OCI-LY1 (cell line): ENCODE data around the gene THUMPD3.

ENCODE experiments used
- H2AFZ ChIP-seq: fragments of 200-600 bp; sonication (generic), shearing (Covaris generic); 2 replicates; pipeline ENCODE4 v1.6.0; 2014; ENCODE audit warnings: antibody characterized with exemption, mild to moderate bottlenecking, low read length
- H3F3A ChIP-seq: fragments of 200-600 bp; sonication (generic), shearing (Covaris generic); 2 replicates; pipeline ENCODE4 v1.6.0; 2014; ENCODE audit warnings: mild to moderate bottlenecking, antibody characterized with exemption, low read length, moderate library complexity; ENCODE audit not compliant: insufficient read depth
- H3K27ac ChIP-seq: fragments of 200-600 bp; sonication (generic); 2 replicates; pipeline ENCODE4 v1.5.1; 2014; ENCODE audit warnings: low read length, mixed run types, mild to moderate bottlenecking, low read depth; ENCODE audit not compliant: poor library complexity, severe bottlenecking
- H3K27me3 ChIP-seq: fragments of 200-600 bp; sonication (generic); 2 replicates; pipeline ENCODE4 v1.6.0; 2014; ENCODE audit warnings: antibody characterized with exemption, mild to moderate bottlenecking, low read length, moderate library complexity; ENCODE audit not compliant: insufficient read depth
- H3K36me3 ChIP-seq: fragments of 200-600 bp; sonication (generic); 2 replicates; pipeline ENCODE4 v1.6.1; 2014; ENCODE audit warnings: mild to moderate bottlenecking, antibody characterized with exemption, low read length, moderate library complexity, mixed read lengths; ENCODE audit not compliant: insufficient read depth
- H3K4me1 ChIP-seq: fragments of 200-600 bp; sonication (generic); 2 replicates; pipeline ENCODE4 v1.5.1; 2014; ENCODE audit warnings: mild to moderate bottlenecking, low read length, moderate library complexity; ENCODE audit not compliant: insufficient read depth, severe bottlenecking
- H3K4me2 ChIP-seq: fragments of 200-600 bp; sonication (generic), shearing (Covaris generic); 2 replicates; pipeline ENCODE4 v1.6.1; 2014; ENCODE audit warnings: low read length
- H3K4me3 ChIP-seq: fragments of 200-600 bp; sonication (generic); 2 replicates; pipeline ENCODE4 v1.5.1; 2014; ENCODE audit warnings: low read length, low read depth, mild to moderate bottlenecking, mixed read lengths; ENCODE audit not compliant: poor library complexity, severe bottlenecking
- H3K79me2 ChIP-seq: fragments of 200-600 bp; shearing (Covaris generic); 2 replicates; pipeline ENCODE4 v1.6.1; 2016; ENCODE audit warnings: mixed run types, low read length, mixed read lengths; ENCODE audit not compliant: insufficient read depth
- H3K9ac ChIP-seq: fragments of 200-600 bp; sonication (generic), shearing (Covaris generic); 2 replicates; pipeline ENCODE4 v1.6.1; 2014; ENCODE audit warnings: mild to moderate bottlenecking, low read length, mixed read lengths
- H3K9me2 ChIP-seq: fragments of 200-600 bp; sonication (generic), shearing (Covaris generic); 2 replicates; pipeline ENCODE4 v1.6.1; 2014; ENCODE audit warnings: low read depth, mild to moderate bottlenecking, low read length, mixed read lengths
- H3K9me3 ChIP-seq: fragments of 200-600 bp; shearing (Covaris generic); 2 replicates; pipeline ENCODE4 v1.6.1; 2014; ENCODE audit warnings: low read length, mixed read lengths
- H4K20me1 ChIP-seq: fragments of 200-600 bp; sonication (generic), shearing (Covaris generic); 2 replicates; pipeline ENCODE4 v1.6.0; 2016; ENCODE audit warnings: mild to moderate bottlenecking, low read length; ENCODE audit not compliant: insufficient read depth
- CTCF ChIP-seq: fragments of 200-600 bp; sonication (generic), shearing (Covaris generic); IDR thresholded peaks from 2 replicates; pipeline ENCODE4 v1.5.1; 2017; ENCODE audit warnings: mild to moderate bottlenecking, antibody characterized with exemption, low read length, moderate library complexity, mixed read lengths
- EZH2 ChIP-seq: fragments of 200-600 bp; sonication (generic), shearing (Covaris generic); IDR thresholded peaks from 2 replicates; pipeline ENCODE4 v1.8.0; 2017; ENCODE audit warnings: borderline replicate concordance, mixed run types, mild to moderate bottlenecking, antibody characterized with exemption, low read length, moderate library complexity, mixed read lengths

THUMPD3 gene

DNA sequence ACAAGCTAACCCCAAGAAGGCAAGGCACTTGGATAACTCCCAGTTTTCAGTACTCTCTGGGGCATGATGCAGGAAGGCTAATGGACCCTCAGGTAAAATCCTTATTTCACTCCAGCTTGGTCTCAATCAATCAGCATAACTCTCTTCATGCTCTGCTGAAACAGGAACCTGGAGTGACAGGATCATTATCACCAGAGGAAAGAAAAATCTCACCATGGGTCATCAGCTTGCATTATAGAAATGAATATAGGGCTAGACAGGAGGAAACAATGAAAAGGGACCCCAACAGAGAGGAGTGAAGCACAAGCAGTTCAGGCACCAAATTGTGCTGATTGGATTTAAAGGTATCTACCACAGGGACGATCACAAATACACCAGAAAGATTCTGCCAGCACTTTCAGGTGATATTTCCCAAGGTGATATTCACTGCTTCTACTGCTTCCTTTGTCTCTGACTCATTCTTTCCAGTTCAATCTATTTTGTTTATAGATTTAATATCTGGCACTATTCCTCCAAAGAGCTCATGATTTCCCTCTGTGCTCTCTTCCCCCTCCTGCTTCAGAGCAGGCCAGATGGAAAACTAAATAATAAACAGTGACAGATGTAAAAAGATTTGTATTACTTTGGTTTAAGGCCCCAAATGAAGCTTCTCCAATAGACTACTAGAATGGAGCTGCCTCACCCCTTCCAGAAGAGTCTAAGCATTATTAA lies 22.9 kb upstream of the THUMPD3 start:
- Histone ChIP-seq H3K9ac (no peak overlapping the region), H3K4me3 (no peak overlapping the region), H3K27ac (no peak overlapping the region), H3K79me2 (no peaks in the 10 kb centered on the region), H4K20me1 (no peaks in the 10 kb centered on the region), H3K9me3 (no peaks in the 10 kb centered on the region), H2AFZ (no peak overlapping the region), H3K36me3 (no peaks in the 10 kb centered on the region), H3K9me2 (no peaks in the 10 kb centered on the region), H3K4me1 (no peaks in the 10 kb centered on the region), H3F3A (no peaks in the 10 kb centered on the region), H3K27me3 (no peaks in the 10 kb centered on the region), H3K4me2 (no peak overlapping the region)
- no peak for TF ChIP-seq EZH2

- no peaks in the 10 kb centered on the region for H3K79me2 ChIP-seq
- H3K4me1 ChIP-seq = no peaks in the 10 kb centered on the region
- H4K20me1 ChIP-seq = no peaks in the 10 kb centered on the region
- H3K36me3 ChIP-seq = no peaks in the 10 kb centered on the region
- H3K27ac ChIP-seq = no peak overlapping the region
- TF ChIP-seq EZH2 (no peak), CTCF (no peak)
- no peaks in the 10 kb centered on the region for H3F3A ChIP-seq
- no peaks in the 10 kb centered on the region for H3K9me2 ChIP-seq
- H3K9ac ChIP-seq = no peak overlapping the region
- H3K27me3 ChIP-seq = no peaks in the 10 kb centered on the region
- no peak overlapping the region for H3K4me2 ChIP-seq
- H2AFZ ChIP-seq = no peak overlapping the region
- H3K4me3 ChIP-seq = no peak overlapping the region
- H3K9me3 ChIP-seq = no peaks in the 10 kb centered on the region
Measured at GRCh38 chr3:9340472-9340902, 22.4 kb upstream of the THUMPD3 start.

GRCh38 chr3:9342696-9343095 lies 20.2 kb upstream of the THUMPD3 start:
- Histone ChIP-seq H3K79me2 (no peaks in the 10 kb centered on the region), H3K9me2 (no peaks in the 10 kb centered on the region)

More at GRCh38 chr3:9342696-9343095, 20.2 kb upstream of the THUMPD3 start:
- Histone ChIP-seq H2AFZ (no peak overlapping the region), H3K9ac (no peak overlapping the region), H3K4me1 (no peaks in the 10 kb centered on the region), H3F3A (no peaks in the 10 kb centered on the region), H4K20me1 (no peaks in the 10 kb centered on the region), H3K36me3 (no peaks in the 10 kb centered on the region), H3K9me3 (no peaks in the 10 kb centered on the region), H3K27ac (no peak overlapping the region), H3K4me2 (no peak overlapping the region), H3K4me3 (no peak overlapping the region), H3K27me3 (no peaks in the 10 kb centered on the region)
- TF ChIP-seq EZH2 (no peak), CTCF (no peak)
